MM.1S (cell line): ENCODE measurements around the gene ARV1.

Source experiments
- CTCF ChIP-seq: fragments of 300-600 bp; sonication (generic); IDR thresholded peaks from 2 replicates; pipeline ENCODE4 v1.5.1; 2016; ENCODE audit warnings: antibody characterized with exemption, low read length, mixed read lengths
- EZH2 ChIP-seq: fragments of 300-600 bp; sonication (generic); optimal IDR thresholded peaks from 2 replicates; pipeline ENCODE3; 2017; ENCODE audit warnings: low read depth, mild to moderate bottlenecking, antibody characterized with exemption, low read length, mixed read lengths

- TF ChIP-seq CTCF = no peak
- TF ChIP-seq EZH2 = no peak
These were observed 1.1 kb downstream of the ARV1 start for GRCh38 chr1:230979952-230980351.
